HepG2 (cell line): ENCODE measurements around the gene ACP2. TPM values are rescaled to one million over a fixed set of nuclear protein-coding genes. Genes with fewer than 3 reads are reported as not detected.

ENCODE experiments used
- ATAC-seq: fragments of 200-7000 bp; cut with Tn5 transposase; 3 replicates; pipeline ENCODE4 v1.9.1; 2020; ENCODE audit warnings: mild to moderate bottlenecking, moderate library complexity
- BruUV-seq: library from RNA; stranded (reverse); fragments of 400-500 nt; replicated peaks from 2 replicates; lab custom pipeline; 2021; lab: Mats Ljungman, UMichigan
- CTCF ChIA-PET: fragments of 300-600 bp; formaldehyde crosslinking; extraction: SDS; loops from one replicate; lab custom pipeline; 2021; ENCODE audit warnings: low total read pairs, inconsistent platforms, low intra/inter-chr PET ratio; lab: Yijun Ruan, JAX
- POLR2A ChIA-PET: fragments of 350-600 bp; sonication (Branson Sonifier 250); formaldehyde crosslinking; loops from one replicate; lab custom pipeline; 2020; ENCODE audit warnings: antibody characterized with exemption, inconsistent platforms; lab: Yijun Ruan, JAX
- DNase-seq: peaks from one replicate; pipeline ENCODE4 v3.0.0-alpha.2; 2015; ENCODE audit warnings: low spot score
- FAIRE-seq: peaks from 3 replicates; lab custom pipeline; 2011; peaks lifted over from hg19 to GRCh38; lab: Jason Lieb, UNC
- H2AFZ ChIP-seq: one replicate; pipeline ENCODE4 v1.6.1; 2011; ENCODE audit warnings: low read length, inconsistent platforms
- H3K27ac ChIP-seq: fragments of 300-600 bp; 3 replicates; pipeline ENCODE4 v1.8.0; 2011; ENCODE audit warnings: mixed run types, mild to moderate bottlenecking, mixed read lengths, low read length, inconsistent platforms; ENCODE audit not compliant: insufficient read depth; ENCODE audit errors: extremely low read length
- H3K27me3 ChIP-seq, 2 experiments: fragments of 200-600 bp in 1 of 2; 2 replicates in 1 of 2; 3 replicates in 1 of 2; pipeline versions ENCODE4 v1.6.0 to v1.8.0; 2011; ENCODE audit warnings: low read length in 2 of 2, mild to moderate bottlenecking in 2 of 2, moderate library complexity in 2 of 2, inconsistent platforms in 1 of 2; ENCODE audit not compliant: insufficient read depth in 2 of 2, control insufficient read depth in 1 of 2
- H3K36me3 ChIP-seq, 2 experiments: fragments of 200-600 bp in 1 of 2; replicated peaks in 1 of 2; 2 replicates in 1 of 2; 3 replicates in 1 of 2; pipeline versions ENCODE4 v1.5.1 to v1.8.0; 2011; ENCODE audit warnings: low read length in 2 of 2, inconsistent platforms in 1 of 2; ENCODE audit not compliant: insufficient read depth in 2 of 2, control insufficient read depth in 1 of 2
- H3K4me1 ChIP-seq: 2 replicates; pipeline ENCODE4 v1.5.1; 2012; ENCODE audit warnings: low read length, inconsistent platforms; ENCODE audit not compliant: insufficient read depth
- H3K4me2 ChIP-seq: 2 replicates; pipeline ENCODE4 v1.6.0; 2011; ENCODE audit warnings: low read depth, low read length, inconsistent platforms
- H3K4me3 ChIP-seq, 3 experiments: fragments of 200-600 bp in 1 of 3; sonication (generic), shearing (Covaris generic) in 1 of 3; replicated peaks in 1 of 3; 2 replicates each; pipeline ENCODE4 v1.5.1; 2011 to 2016; ENCODE audit warnings: low read length in 3 of 3, inconsistent platforms in 2 of 3, low read depth in 2 of 3, mild to moderate bottlenecking in 2 of 3, control low read depth in 1 of 3, mixed read lengths in 1 of 3; ENCODE audit not compliant: insufficient read depth in 1 of 3
- H3K79me2 ChIP-seq: one replicate; pipeline ENCODE4 v1.6.1; 2011; ENCODE audit warnings: low read length, inconsistent platforms; ENCODE audit not compliant: insufficient read depth
- H3K9ac ChIP-seq: 2 replicates; pipeline ENCODE4 v1.6.0; 2011; ENCODE audit warnings: mild to moderate bottlenecking, low read depth, low read length, inconsistent platforms; ENCODE audit not compliant: insufficient read depth
- H3K9me3 ChIP-seq: 2 replicates; pipeline ENCODE4 v1.5.1; 2012; ENCODE audit warnings: mild to moderate bottlenecking, low read length
- H4K20me1 ChIP-seq: 2 replicates; pipeline ENCODE4 v1.6.0; 2011; ENCODE audit warnings: inconsistent platforms, mild to moderate bottlenecking, low read length, moderate library complexity; ENCODE audit not compliant: insufficient read depth
- HNF4A ChIP-seq: sonication (generic); formaldehyde crosslinking; IDR thresholded peaks from 2 replicates; pipeline ENCODE4 v1.4.0; 2020; ENCODE audit warnings: missing genetic modification reagents
- MNT ChIP-seq: fragments of 450-650 bp; IDR thresholded peaks from 2 replicates; pipeline ENCODE4 v1.6.1; 2016
- RBM22 ChIP-seq: fragments of 200-400 bp; formaldehyde crosslinking; optimal IDR thresholded peaks from 2 replicates; pipeline ENCODE3; 2017; ENCODE audit warnings: mild to moderate bottlenecking, low read length, moderate library complexity
- ZNF580 ChIP-seq: IDR thresholded peaks from 2 replicates; pipeline ENCODE4 v1.6.1; 2016; ENCODE audit warnings: low read depth, borderline replicate concordance
- WGBS: methylation state at CpG from one replicate; pipeline ENCODE4 v1.1.6; 2017; ENCODE audit warnings: low lambda C conversion rate; 5-methylcytosine and 5-hydroxymethylcytosine counted together
- in situ Hi-C: cut with HindIII; loops from 2 replicates; pipeline ENCODE4 v1.10.0; 2017; ENCODE audit warnings: low pct_unique_long_range_greater_than_20kb; ENCODE audit not compliant: extremely low pct_ligation_motif_present
- intact Hi-C: fragments of 100-400 bp; cut with micrococcal nuclease; formaldehyde crosslinking; loops from one replicate; pipeline ENCODE4 v1.10.0; 2022; ENCODE audit not compliant: unreplicated experiment
- polyA plus RNA-seq, 8 experiments: library from polyadenylated mRNA; depleted of rRNA in 3 of 8; stranded (reverse) in 7 of 8; unstranded in 1 of 8; fragments of >200 nt; fragmentation: Illumina TruSeq in 4 of 8; extraction: Trizol in 4 of 8; gene quantifications; 2 replicates each; pipeline versions ENCODE4 v1.2.1 to v1.2.3, GENCODE V29; 2011 to 2016; ENCODE audit warnings: low read depth in 4 of 8, missing spikeins in 1 of 8, mixed read lengths in 1 of 8; ENCODE audit not compliant: insufficient read depth in 1 of 8
- total RNA-seq, 5 experiments: library from RNA; depleted of rRNA; stranded (reverse); fragments of >200 nt; fragmentation: Illumina TruSeq; extraction: Trizol; gene quantifications; 2 replicates each; pipeline ENCODE4 v1.2.3, GENCODE V29; 2016; ENCODE audit warnings: low read depth in 1 of 5
- TF ChIP-seq, protein P1 (sequence below): sonication (generic); formaldehyde crosslinking; IDR thresholded peaks from 2 replicates; pipeline ENCODE4 v1.4.0; 2020; ENCODE audit warnings: mild to moderate bottlenecking, low read depth, missing genetic modification reagents

ACP2 gene
- total and polyA plus RNA-seq, 2 of the 13 experiments (the other 11 are each of a cell fraction or from before 2014, with no cell fraction given) = 17.7 to 20.2 TPM

DNA sequence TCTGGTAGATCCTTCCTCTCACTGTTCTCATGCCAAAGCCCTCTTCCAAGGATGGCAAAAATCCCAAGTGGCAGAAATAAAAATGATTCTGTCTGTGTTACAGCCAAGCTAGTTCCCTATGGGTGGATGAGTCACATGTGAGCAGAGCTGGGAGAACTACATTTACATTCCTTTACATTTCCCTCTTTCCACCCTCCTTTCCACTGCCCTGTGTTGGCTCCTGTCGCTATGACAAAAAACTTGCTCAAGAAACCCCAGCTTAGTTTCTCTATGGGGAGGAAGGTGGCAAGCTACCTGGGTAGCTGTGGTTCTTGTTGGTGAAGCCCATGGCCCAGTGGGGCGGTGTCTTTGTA lies 44.0 kb downstream of the ACP2 start:
- no peak overlapping the region for H3K9ac ChIP-seq
- H2AFZ ChIP-seq = no peak overlapping the region
- BruUV-seq = no TSS peak
- ATAC-seq (peak; percentile 34; the same call in 2 of the 3 replicates), DNase-seq (no peak), FAIRE-seq (no peak)
- TF ChIP-seq HNF4A (CRISPR knock-in tag) = no peak
- no peak for TF ChIP-seq RBM22
- TF ChIP-seq, protein P1, sequence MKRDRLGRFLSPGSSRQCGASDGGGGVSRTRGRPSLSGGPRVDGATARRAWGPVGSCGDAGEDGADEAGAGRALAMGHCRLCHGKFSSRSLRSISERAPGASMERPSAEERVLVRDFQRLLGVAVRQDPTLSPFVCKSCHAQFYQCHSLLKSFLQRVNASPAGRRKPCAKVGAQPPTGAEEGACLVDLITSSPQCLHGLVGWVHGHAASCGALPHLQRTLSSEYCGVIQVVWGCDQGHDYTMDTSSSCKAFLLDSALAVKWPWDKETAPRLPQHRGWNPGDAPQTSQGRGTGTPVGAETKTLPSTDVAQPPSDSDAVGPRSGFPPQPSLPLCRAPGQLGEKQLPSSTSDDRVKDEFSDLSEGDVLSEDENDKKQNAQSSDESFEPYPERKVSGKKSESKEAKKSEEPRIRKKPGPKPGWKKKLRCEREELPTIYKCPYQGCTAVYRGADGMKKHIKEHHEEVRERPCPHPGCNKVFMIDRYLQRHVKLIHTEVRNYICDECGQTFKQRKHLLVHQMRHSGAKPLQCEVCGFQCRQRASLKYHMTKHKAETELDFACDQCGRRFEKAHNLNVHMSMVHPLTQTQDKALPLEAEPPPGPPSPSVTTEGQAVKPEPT (CRISPR knock-in tag) = no peak
- no peak for TF ChIP-seq ZNF580 (CRISPR knock-in tag)
- no peak for TF ChIP-seq MNT
- ChIA-PET POLR2A (interaction anchor here (0.7 to 4.2 kb wide), 4 partner anchors 10 to 19 kb away, joined by 3 to 33 read pairs (median 12); partner anchors contain the start of gene DDB2), CTCF (no interaction called here)
- intact Hi-C loops (no loop called here), in situ Hi-C loops (no loop called here)
- H3K4me1 ChIP-seq = peaks cover 63% of the 10 kb centered on the region
- H3K9me3 ChIP-seq = no peaks in the 10 kb centered on the region
- no peak overlapping the region for H3K4me3 ChIP-seq
- no peaks in the 10 kb centered on the region for H3K36me3 ChIP-seq
- H3K79me2 ChIP-seq = no peaks in the 10 kb centered on the region
- no peaks in the 10 kb centered on the region for H4K20me1 ChIP-seq
- 85% methylated on average over 2 of the region's 2 CpGs for WGBS
- H3K27me3 ChIP-seq = no peaks in the 10 kb centered on the region
- H3K27ac ChIP-seq = no peak overlapping the region
- no peak overlapping the region for H3K4me2 ChIP-seq
